B cell (primary cell): ENCODE measurements around the gene KIF26B. TPM values are rescaled to one million over a fixed set of nuclear protein-coding genes. Genes with fewer than 3 reads are reported as not detected.

Source experiments
- ATAC-seq: fragments of 200-7000 bp; cut with Tn5 transposase; one replicate; pipeline ENCODE4 v1.10.0; 2021; ENCODE audit warnings: low read depth, mild to moderate bottlenecking, moderate number of reproducible peaks, moderate library complexity
- CTCF ChIA-PET: fragments of 350-600 bp; sonication (Branson Sonifier 250); formaldehyde crosslinking; loops from one replicate; lab custom pipeline; 2021; ENCODE audit warnings: antibody characterized with exemption, inconsistent platforms; lab: Charles Lee
- POLR2A ChIA-PET: fragments of 350-600 bp; sonication (Branson Sonifier 250); formaldehyde crosslinking; loops from one replicate; lab custom pipeline; 2021; ENCODE audit warnings: antibody characterized with exemption; lab: Charles Lee
- DNase-seq: peaks from one replicate; pipeline ENCODE4 v3.0.0; 2013
- H2AFZ ChIP-seq: 2 replicates; pipeline ENCODE4 v1.6.1; 2012; ENCODE audit warnings: mild to moderate bottlenecking, low read depth, low read length; ENCODE audit not compliant: insufficient read depth, poor library complexity, severe bottlenecking
- H3K27ac ChIP-seq, 2 donors: 1 replicate in 1 of 2; 2 replicates in 1 of 2; pipeline ENCODE4 v1.5.1; 2012 to 2013; ENCODE audit warnings: low read length in 2 of 2, mild to moderate bottlenecking in 2 of 2, moderate library complexity in 1 of 2
- H3K27me3 ChIP-seq, 4 experiments: fragments of 200-600 bp in 1 of 4; sonication (generic) in 1 of 4; replicated peaks in 1 of 4; 1 replicate in 2 of 4; 2 replicates in 2 of 4; pipeline versions ENCODE4 v1.6.1 to v1.7.0; 2013 to 2016; ENCODE audit warnings: low read length in 3 of 4, mild to moderate bottlenecking in 2 of 4, mixed read lengths in 1 of 4, moderate library complexity in 1 of 4; ENCODE audit not compliant: insufficient read depth in 4 of 4, control insufficient read depth in 3 of 4; ENCODE audit errors: control extremely low read depth in 1 of 4
- H3K36me3 ChIP-seq, 2 experiments: replicated peaks in 1 of 2; 1 replicate in 1 of 2; 2 replicates in 1 of 2; pipeline versions ENCODE4 v1.6.1 to v1.7.1; 2013; ENCODE audit warnings: low read length in 1 of 2; ENCODE audit not compliant: insufficient read depth in 2 of 2, control insufficient read depth in 1 of 2; ENCODE audit errors: control extremely low read depth in 1 of 2, extremely low read depth in 1 of 2
- H3K4me1 ChIP-seq, 2 donors: fragments of 200-600 bp in 1 of 2; sonication (generic) in 1 of 2; 1 replicate in 1 of 2; 2 replicates in 1 of 2; pipeline versions ENCODE4 v1.5.1 to v1.6.1; 2013 to 2017; ENCODE audit warnings: low read length in 2 of 2; ENCODE audit not compliant: control insufficient read depth in 2 of 2, insufficient read depth in 2 of 2
- H3K4me2 ChIP-seq: replicated peaks from 2 replicates; pipeline ENCODE3; 2012; ENCODE audit warnings: mild to moderate bottlenecking, low read depth, low read length; ENCODE audit not compliant: poor library complexity, severe bottlenecking
- H3K4me3 ChIP-seq, 5 experiments: fragments of 200-600 bp in 1 of 5; sonication (generic) in 1 of 5; 1 replicate in 3 of 5; 2 replicates in 2 of 5; pipeline versions ENCODE4 v1.5.1 to v1.7.0; 2011 to 2016; ENCODE audit warnings: low read length in 4 of 5, mild to moderate bottlenecking in 4 of 5, low read depth in 2 of 5, control low read depth in 1 of 5, moderate library complexity in 1 of 5; ENCODE audit not compliant: insufficient read depth in 1 of 5; ENCODE audit errors: control extremely low read depth in 1 of 5, extremely low read depth in 1 of 5
- H3K79me2 ChIP-seq: fragments of 200-600 bp; sonication (generic); one replicate; pipeline ENCODE4 v1.6.0; 2016; ENCODE audit warnings: low read length; ENCODE audit not compliant: control insufficient read depth, insufficient read depth
- H3K9ac ChIP-seq: fragments of 200-600 bp; sonication (generic); 2 replicates; pipeline ENCODE4 v1.6.1; 2017; ENCODE audit warnings: mild to moderate bottlenecking, low read length, moderate library complexity
- H3K9me3 ChIP-seq, 3 donors: one replicate each; pipeline versions ENCODE4 v1.6.1 to v1.7.1; 2013; ENCODE audit warnings: low read length in 2 of 3; ENCODE audit not compliant: control insufficient read depth in 2 of 3, insufficient read depth in 1 of 3; ENCODE audit errors: control extremely low read depth in 1 of 3
- H4K20me1 ChIP-seq: 2 replicates; pipeline ENCODE4 v1.6.0; 2012; ENCODE audit warnings: mild to moderate bottlenecking, low read length; ENCODE audit not compliant: insufficient read depth, control insufficient read depth, poor library complexity, severe bottlenecking
- H3K27ac Mint-ChIP-seq: one replicate; pipeline ENCODE4 v1.8.0; 2021; ENCODE audit warnings: mixed read lengths
- H3K27me3 Mint-ChIP-seq: one replicate; pipeline ENCODE4 v1.8.0; 2021; ENCODE audit warnings: mixed read lengths
- H3K4me1 Mint-ChIP-seq: one replicate; pipeline ENCODE4 v1.8.0; 2021; ENCODE audit warnings: mixed read lengths
- H3K4me3 Mint-ChIP-seq: one replicate; pipeline ENCODE4 v1.8.0; 2021; ENCODE audit warnings: mixed read lengths
- H3K9me3 Mint-ChIP-seq: one replicate; pipeline ENCODE4 v1.8.0; 2022; ENCODE audit warnings: mixed read lengths; ENCODE audit not compliant: insufficient read depth
- CTCF ChIP-seq: fragments of 200-600 bp; IDR thresholded peaks from one replicate; pipeline ENCODE4 v1.8.0; 2022; ENCODE audit warnings: antibody characterized with exemption, mild to moderate bottlenecking
- EZH2 ChIP-seq: IDR thresholded peaks from 2 replicates; pipeline ENCODE4 v1.6.1; 2012; ENCODE audit warnings: borderline replicate concordance, low read depth, mild to moderate bottlenecking, moderate library complexity, low read length; ENCODE audit not compliant: insufficient read depth, poor library complexity, severe bottlenecking
- WGBS: methylation state at CpG from one replicate; pipeline ENCODE4 v1.1.5; 2013; ENCODE audit warnings: missing lambda C conversion rate; ENCODE audit not compliant: insufficient coverage; 5-methylcytosine and 5-hydroxymethylcytosine counted together
- intact Hi-C: fragments of 100-400 bp; cut with micrococcal nuclease; formaldehyde crosslinking; loops from one replicate; pipeline ENCODE4 v1.10.0; 2022
- polyA plus RNA-seq: library from polyadenylated mRNA; depleted of rRNA; stranded (reverse); fragments of >200 nt; gene quantifications from 2 replicates; pipeline ENCODE4 v1.2.3, GENCODE V29; 2012
- total RNA-seq, 2 donors: library from RNA; stranded (reverse); fragments of 120-200 nt in 1 of 2; gene quantifications; 1 replicate in 1 of 2; 2 replicates in 1 of 2; pipeline versions ENCODE4 v1.2.3 to v1.2.4, GENCODE V29; 2013 to 2022

KIF26B gene
- total and polyA plus RNA-seq, 2 donors (not counting 1 experiment from before 2014, with no cell fraction given): 0.62 TPM; not detected in 1

- Mint-ChIP-seq H3K27ac (no peak overlapping the region), H3K4me1 (no peaks in the 10 kb centered on the region), H3K4me3 (no peak overlapping the region), H3K9me3 (no peaks in the 10 kb centered on the region), H3K27me3 (no peaks in the 10 kb centered on the region)
- H2AFZ ChIP-seq: no peak overlapping the region
- no peaks in the 10 kb centered on the region for H3K27me3 ChIP-seq
- H3K9ac ChIP-seq: no peak overlapping the region
- no peaks in the 10 kb centered on the region for H3K36me3 ChIP-seq
- no peak overlapping the region for H3K27ac ChIP-seq
- no peaks in the 10 kb centered on the region for H4K20me1 ChIP-seq
- CTCF ChIA-PET: no interaction called here
- no peak for TF ChIP-seq CTCF
- no peak for TF ChIP-seq EZH2
- no peaks in the 10 kb centered on the region for H3K4me1 ChIP-seq
- no peaks in the 10 kb centered on the region for H3K9me3 ChIP-seq
- ATAC-seq (no peak), DNase-seq (no peak)
- H3K4me2 ChIP-seq: no peak overlapping the region
- H3K4me3 ChIP-seq: no peak overlapping the region
- 83% methylated on average over 5 of the region's 6 CpGs for WGBS
- POLR2A ChIA-PET: no interaction called here
- intact Hi-C loops: no loop called here
- H3K79me2 ChIP-seq: no peaks in the 10 kb centered on the region
These were observed 326.5 kb downstream of the KIF26B start for GRCh38 chr1:245481261-245481660.

GRCh38 chr1:245483247-245483646, 328.5 kb downstream of the KIF26B start:
- Mint-ChIP-seq H3K4me3 (no peak overlapping the region), H3K9me3 (no peaks in the 10 kb centered on the region), H3K27ac (no peak overlapping the region), H3K27me3 (no peaks in the 10 kb centered on the region), H3K4me1 (no peaks in the 10 kb centered on the region)
- WGBS: 94% methylated on average over 6 of the region's 6 CpGs
- no peak overlapping the region for H2AFZ ChIP-seq
- H3K36me3 ChIP-seq: no peaks in the 10 kb centered on the region
- intact Hi-C loops: no loop called here
- no peaks in the 10 kb centered on the region for H3K79me2 ChIP-seq
- H3K4me1 ChIP-seq: no peaks in the 10 kb centered on the region
- DNase-seq (no peak), ATAC-seq (no peak)
- no peak overlapping the region for H3K27ac ChIP-seq
- ChIA-PET POLR2A (no interaction called here), CTCF (no interaction called here)
- no peak overlapping the region for H3K4me2 ChIP-seq
- TF ChIP-seq EZH2 (no peak), CTCF (no peak)
- H3K9ac ChIP-seq: no peak overlapping the region
- no peak overlapping the region for H3K4me3 ChIP-seq
- H4K20me1 ChIP-seq: no peaks in the 10 kb centered on the region
- no peaks in the 10 kb centered on the region for H3K27me3 ChIP-seq
- H3K9me3 ChIP-seq: no peaks in the 10 kb centered on the region
